Measurements from ENCODE around the gene SUGP1.

GRCh38 chr19:19296953-19297689 lies 23.2 kb downstream of the SUGP1 start:
- TF ChIP-seq CTCF (IDR thresholded peaks at IDR 0.05; ENCODE audit: low read depth, low read length, poor library complexity, severe bottlenecking) (no peak), EZH2phosphoT487 (IDR thresholded peaks at IDR 0.05; ENCODE audit: borderline replicate concordance, low read length) (no peak)

Data from DOHH2 (cell line).